Hematopoietic multipotent progenitor cell treated with erythropoietin and hydrocortisone succinate and interleukin-3 and kit ligand, for 6 days (in vitro differentiated cells): ENCODE data around the gene ITPR1.

Experiments
- DNase-seq: peaks from one replicate; pipeline ENCODE4 v3.0.0-alpha.2; 2015

ITPR1 gene

GRCh38 chr3:4765212-4765611 lies 272.1 kb downstream of the ITPR1 start:
- no peak for DNase-seq

GRCh38 chr3:4766263-4766662 lies 273.1 kb downstream of the ITPR1 start:
- DNase-seq, result no peak

GRCh38 chr3:4766716-4767499 lies 273.8 kb downstream of the ITPR1 start:
- DNase-seq, result no peak

- no peak for DNase-seq
These were observed 274.9 kb downstream of the ITPR1 start for GRCh38 chr3:4768021-4768420.

- DNase-seq, result no peak
These were observed 275.4 kb downstream of the ITPR1 start for GRCh38 chr3:4768521-4768920.

- no peak for DNase-seq
These were observed 277.4 kb downstream of the ITPR1 start for GRCh38 chr3:4770561-4770960.

- DNase-seq, result no peak
These were observed 278.1 kb downstream of the ITPR1 start for GRCh38 chr3:4771243-4771642.

- DNase-seq, result peak; percentile 85
These were observed 279.1 kb downstream of the ITPR1 start for GRCh38 chr3:4772171-4772804.

GRCh38 chr3:4772858-4773257 lies 279.7 kb downstream of the ITPR1 start:
- DNase-seq, result no peak

- no peak for DNase-seq
These were observed 280.4 kb downstream of the ITPR1 start for GRCh38 chr3:4773583-4773982.

- no peak for DNase-seq
These were observed 281.4 kb downstream of the ITPR1 start for GRCh38 chr3:4774531-4774930.

- no peak for DNase-seq
These were observed 283.3 kb downstream of the ITPR1 start for GRCh38 chr3:4776399-4776979.

- DNase-seq, result peak; percentile 44
These were observed 283.9 kb downstream of the ITPR1 start for GRCh38 chr3:4776980-4777581.

- no peak for DNase-seq
These were observed 285.0 kb downstream of the ITPR1 start for GRCh38 chr3:4778119-4778518.

GRCh38 chr3:4778740-4779139 lies 285.6 kb downstream of the ITPR1 start:
- DNase-seq, result no peak

- no peak for DNase-seq
These were observed 287.4 kb downstream of the ITPR1 start for GRCh38 chr3:4780545-4780957.

- DNase-seq, result no peak
These were observed 288.9 kb downstream of the ITPR1 start for GRCh38 chr3:4782095-4782494.

- DNase-seq, result no peak
These were observed 292.4 kb downstream of the ITPR1 start for GRCh38 chr3:4785551-4785950.

- DNase-seq, result no peak
These were observed 293.3 kb downstream of the ITPR1 start for GRCh38 chr3:4786431-4786830.

GRCh38 chr3:4791358-4791757 lies 298.2 kb downstream of the ITPR1 start:
- DNase-seq, result no peak

- DNase-seq, result no peak
These were observed 300.2 kb downstream of the ITPR1 start for GRCh38 chr3:4793311-4793710.

GRCh38 chr3:4794331-4794730 lies 301.2 kb downstream of the ITPR1 start:
- DNase-seq, result no peak

- DNase-seq, result no peak
These were observed 301.6 kb downstream of the ITPR1 start for GRCh38 chr3:4794798-4795197.

GRCh38 chr3:4795905-4796304 lies 302.8 kb downstream of the ITPR1 start:
- DNase-seq, result no peak
